Astrocyte of the cerebellum (primary cell): ENCODE measurements around the gene ULBP3.

Experiments
- DNase-seq: peaks from one replicate; pipeline ENCODE4 v3.0.0-alpha.2; 2011; ENCODE audit warnings: low read depth
- H3K4me3 ChIP-seq: 2 replicates; pipeline ENCODE4 v1.5.1; 2011; ENCODE audit warnings: mild to moderate bottlenecking, low read depth, low read length, moderate library complexity
- CTCF ChIP-seq: IDR thresholded peaks from 2 replicates; pipeline ENCODE4 v1.5.1; 2012; ENCODE audit warnings: low read length, low read depth, moderate library complexity, mild to moderate bottlenecking; ENCODE audit errors: missing control alignments
- in situ Hi-C: cut with HindIII; loops from 2 replicates; pipeline ENCODE4 v1.10.0; 2017; ENCODE audit warnings: low sequenced_read_pairs

ULBP3 gene

DNA sequence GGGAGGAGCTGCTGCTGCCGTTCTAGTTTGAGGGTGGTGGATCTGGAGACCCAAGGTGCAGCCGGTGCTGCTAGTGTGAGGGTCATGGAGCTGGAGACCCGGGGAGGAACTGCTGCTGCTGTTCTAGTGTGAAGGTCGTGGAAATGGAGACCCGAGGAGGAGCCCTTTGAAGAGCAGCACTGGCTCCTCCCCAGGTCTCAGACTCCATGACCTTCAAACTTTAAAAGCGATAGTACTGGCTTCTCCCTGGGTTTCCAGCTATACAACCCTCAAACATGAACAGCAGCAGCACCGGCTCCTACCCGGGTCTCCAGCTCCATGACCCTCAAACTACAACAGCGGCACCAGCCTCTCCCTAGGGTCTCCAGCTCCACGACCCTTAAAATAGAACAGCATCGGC is 15.5 kb downstream of the ULBP3 start:
- TF ChIP-seq CTCF: no peak
- in situ Hi-C loops: no loop called here
- H3K4me3 ChIP-seq: no peak overlapping the region
- DNase-seq: no peak

DNA sequence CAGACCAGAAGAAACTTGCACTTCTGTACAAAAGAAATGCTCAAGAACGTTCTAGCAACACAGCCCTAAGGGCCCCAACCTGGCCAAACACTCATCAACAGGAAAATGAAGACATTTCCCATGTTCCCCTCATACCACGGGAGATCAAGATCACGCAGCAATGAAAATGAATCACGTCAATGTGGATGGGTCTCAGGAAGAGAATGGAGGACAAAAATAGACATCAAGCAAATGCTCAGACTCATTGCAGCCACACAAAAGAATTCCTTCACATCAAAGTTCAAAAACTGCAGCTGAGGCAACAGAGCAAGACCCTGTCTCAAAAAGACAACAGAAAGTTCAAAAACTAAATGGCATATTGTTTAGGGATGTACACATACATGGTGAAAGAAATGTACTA is 18.1 kb downstream of the ULBP3 start:
- no peak overlapping the region for H3K4me3 ChIP-seq
- in situ Hi-C loops: no loop called here
- DNase-seq: no peak
- no peak for TF ChIP-seq CTCF

GRCh38 chr6:150048099-150048498 is 20.8 kb downstream of the ULBP3 start:
- in situ Hi-C loops: no loop called here
- no peak overlapping the region for H3K4me3 ChIP-seq
- no peak for TF ChIP-seq CTCF
- DNase-seq: no peak

- in situ Hi-C loops: no loop called here
- no peak for TF ChIP-seq CTCF
- no peak for DNase-seq
- H3K4me3 ChIP-seq: no peak overlapping the region
Observed at GRCh38 chr6:150046943-150047342, 22.0 kb downstream of the ULBP3 start.

DNA sequence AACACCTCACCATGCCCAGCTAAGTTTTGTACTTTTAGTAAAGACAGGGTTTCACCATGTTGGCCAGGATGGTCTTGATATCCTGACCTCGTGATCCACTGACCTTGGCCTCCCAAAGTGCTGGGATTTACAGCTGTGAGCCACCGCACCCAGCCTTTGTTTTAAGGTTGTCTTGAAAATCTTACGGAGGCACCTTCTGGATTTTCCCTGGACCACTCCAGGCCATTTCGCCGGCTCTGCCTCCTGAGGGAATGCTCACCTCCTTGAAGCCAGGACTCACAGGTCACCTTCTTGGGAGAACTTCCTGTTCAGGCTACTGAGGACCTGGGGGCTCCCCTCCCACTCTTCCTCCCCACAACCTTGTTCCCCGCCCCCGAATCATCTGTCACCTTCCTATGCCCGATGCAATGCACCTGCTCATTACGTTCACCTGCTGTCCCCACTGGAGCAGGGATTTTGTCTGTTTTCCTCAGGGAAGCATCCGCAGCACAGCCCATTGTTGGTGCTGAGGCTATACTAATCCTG is 24.2 kb downstream of the ULBP3 start:
- DNase-seq: no peak
- TF ChIP-seq CTCF: no peak
- no peak overlapping the region for H3K4me3 ChIP-seq
- in situ Hi-C loops: no loop called here

DNA sequence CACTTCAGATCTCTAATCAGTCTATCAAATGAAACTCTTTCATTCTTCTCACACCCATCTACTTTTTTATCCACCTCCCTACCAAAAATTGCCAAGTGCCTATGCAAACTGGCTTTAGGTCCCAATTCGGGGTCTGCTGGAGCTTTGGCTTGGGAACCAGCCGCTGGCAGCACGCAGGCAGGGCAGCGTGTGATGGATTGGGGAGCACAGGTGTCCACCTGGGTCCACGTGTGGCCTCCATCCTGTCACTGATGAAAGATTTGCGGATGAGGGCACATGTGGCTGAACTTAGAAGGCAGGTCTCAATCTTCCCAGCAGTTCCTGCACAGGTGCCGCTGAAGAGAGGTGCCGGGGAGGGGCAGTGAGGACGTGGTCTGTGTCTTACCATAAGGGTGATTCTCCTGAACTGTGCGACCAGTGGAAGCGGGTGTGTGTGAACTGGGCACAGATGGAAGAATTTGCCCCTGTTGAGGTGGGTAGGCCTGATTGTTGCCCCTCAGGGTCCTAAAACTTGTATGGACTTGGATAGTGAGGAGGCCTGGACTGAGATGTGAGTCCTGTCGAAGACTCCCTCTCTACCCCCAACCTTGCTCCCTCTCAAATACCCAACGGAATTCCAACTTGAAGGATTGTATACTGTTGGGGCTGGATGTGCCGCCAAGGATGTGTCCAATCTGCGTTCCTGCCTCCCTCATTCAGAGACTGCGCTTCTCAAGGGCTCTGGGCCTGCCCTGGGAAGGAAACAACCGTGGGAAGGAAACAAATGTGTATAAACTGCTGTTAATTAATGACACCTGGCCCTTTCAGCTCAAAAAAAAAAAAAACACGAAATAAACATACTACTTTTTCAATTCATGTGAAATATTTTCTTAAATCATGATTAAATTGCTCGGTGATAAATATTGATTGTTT is 25.2 kb downstream of the ULBP3 start:
- DNase-seq: no peak
- in situ Hi-C loops: no loop called here
- no peak for TF ChIP-seq CTCF
- no peak overlapping the region for H3K4me3 ChIP-seq
